Mucosa of descending colon (tissue), 3 donors: ENCODE measurements around the gene BDP1. TPM values are rescaled to one million over a fixed set of nuclear protein-coding genes. Genes with fewer than 3 reads are reported as not detected.

Source experiments
- ATAC-seq: fragments of 200-7000 bp; cut with Tn5 transposase; one replicate; pipeline ENCODE4 v1.9.1; 2020; ENCODE audit warnings: mild to moderate bottlenecking, moderate library complexity
- DNase-seq, 3 donors: peaks; one replicate each; pipeline ENCODE4 v3.0.0-alpha.2; 2020
- H3K36me3 ChIP-seq: fragments of 200-600 bp; one replicate; pipeline ENCODE4 v1.8.0; 2021; ENCODE audit warnings: low read depth, mild to moderate bottlenecking
- H3K4me1 ChIP-seq: fragments of 200-600 bp; one replicate; pipeline ENCODE4 v1.8.0; 2021; ENCODE audit warnings: low read depth, mild to moderate bottlenecking
- H3K4me3 ChIP-seq: fragments of 200-600 bp; one replicate; pipeline ENCODE4 v1.8.0; 2021; ENCODE audit warnings: mild to moderate bottlenecking
- H3K9me3 ChIP-seq: fragments of 200-600 bp; one replicate; pipeline ENCODE4 v1.8.0; 2021; ENCODE audit warnings: mild to moderate bottlenecking
- intact Hi-C, 2 donors: fragments of 100-400 bp; cut with DNase I in 1 of 2; cut with micrococcal nuclease in 1 of 2; formaldehyde crosslinking; loops; one replicate each; pipeline versions ENCODE4 v1.11.0 to v1.11.1; 2022; cut with DNase I, micrococcal nuclease
- total RNA-seq, 3 donors: library from RNA; stranded (reverse); fragmentation: NEBNext Ultra II Directional in 2 of 3; extraction: Animal tissue kit (Norgen Biotek cat#: 25700) in 2 of 3; gene quantifications; one replicate each; pipeline versions ENCODE4 v1.2.1 to v1.2.4, GENCODE V29; 2021 to 2023
- TF ChIP-seq, protein P1 (sequence below): fragments of 200-600 bp; IDR thresholded peaks from one replicate; pipeline ENCODE4 v1.8.0; 2022; ENCODE audit warnings: antibody characterized with exemption, mild to moderate bottlenecking
- donor health status: DM: no; HTN: no; CAD: no; lungs with moderate emphysema.
- donor health status: DM: no; HTN: no; CAD: no.
- donor health status: DM: no; HTN: yes; CAD: no.

Gene BDP1
- total RNA-seq, 3 donors from 2014 or later, result 20.0 to 28.7 (median 23.9) TPM

DNA sequence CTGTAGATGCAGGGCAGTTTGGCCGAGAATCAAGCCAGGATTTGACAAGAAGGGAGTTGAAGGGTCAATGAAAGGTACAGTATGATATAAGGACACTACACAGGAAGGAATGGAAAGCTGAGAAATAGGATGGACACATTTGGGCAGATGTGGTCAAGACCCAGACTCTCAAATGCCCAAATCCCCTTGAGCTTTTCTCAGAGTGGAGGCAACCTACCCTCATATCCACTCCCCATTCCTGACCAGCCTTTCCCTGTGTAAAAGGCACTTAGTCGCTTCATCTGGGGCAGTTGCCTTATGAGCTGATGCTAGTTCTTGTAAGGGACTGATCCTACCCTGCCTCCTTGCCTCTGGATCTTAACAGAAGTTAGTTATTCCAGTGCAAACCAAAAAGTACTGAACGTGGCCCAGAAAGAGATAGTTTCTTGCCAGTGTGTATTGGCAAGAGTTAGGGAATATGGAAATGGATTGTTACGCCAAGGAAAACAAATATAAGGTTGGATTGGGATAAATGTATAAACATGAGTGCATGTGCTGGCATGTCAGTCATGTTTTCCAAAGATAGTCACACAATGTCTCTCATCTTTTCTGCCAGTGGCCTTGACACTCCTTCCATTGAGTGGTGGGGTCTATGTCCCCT, 127.6 kb downstream of the BDP1 start:
- Histone ChIP-seq H3K9me3 (no peaks in the 10 kb centered on the region), H3K4me1 (no peaks in the 10 kb centered on the region), H3K4me3 (no peak overlapping the region), H3K36me3 (no peaks in the 10 kb centered on the region)
- TF ChIP-seq, protein P1, sequence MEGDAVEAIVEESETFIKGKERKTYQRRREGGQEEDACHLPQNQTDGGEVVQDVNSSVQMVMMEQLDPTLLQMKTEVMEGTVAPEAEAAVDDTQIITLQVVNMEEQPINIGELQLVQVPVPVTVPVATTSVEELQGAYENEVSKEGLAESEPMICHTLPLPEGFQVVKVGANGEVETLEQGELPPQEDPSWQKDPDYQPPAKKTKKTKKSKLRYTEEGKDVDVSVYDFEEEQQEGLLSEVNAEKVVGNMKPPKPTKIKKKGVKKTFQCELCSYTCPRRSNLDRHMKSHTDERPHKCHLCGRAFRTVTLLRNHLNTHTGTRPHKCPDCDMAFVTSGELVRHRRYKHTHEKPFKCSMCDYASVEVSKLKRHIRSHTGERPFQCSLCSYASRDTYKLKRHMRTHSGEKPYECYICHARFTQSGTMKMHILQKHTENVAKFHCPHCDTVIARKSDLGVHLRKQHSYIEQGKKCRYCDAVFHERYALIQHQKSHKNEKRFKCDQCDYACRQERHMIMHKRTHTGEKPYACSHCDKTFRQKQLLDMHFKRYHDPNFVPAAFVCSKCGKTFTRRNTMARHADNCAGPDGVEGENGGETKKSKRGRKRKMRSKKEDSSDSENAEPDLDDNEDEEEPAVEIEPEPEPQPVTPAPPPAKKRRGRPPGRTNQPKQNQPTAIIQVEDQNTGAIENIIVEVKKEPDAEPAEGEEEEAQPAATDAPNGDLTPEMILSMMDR, result no peak
- intact Hi-C loops, result no loop called here
- DNase-seq, result no peak
- no peak for ATAC-seq

DNA sequence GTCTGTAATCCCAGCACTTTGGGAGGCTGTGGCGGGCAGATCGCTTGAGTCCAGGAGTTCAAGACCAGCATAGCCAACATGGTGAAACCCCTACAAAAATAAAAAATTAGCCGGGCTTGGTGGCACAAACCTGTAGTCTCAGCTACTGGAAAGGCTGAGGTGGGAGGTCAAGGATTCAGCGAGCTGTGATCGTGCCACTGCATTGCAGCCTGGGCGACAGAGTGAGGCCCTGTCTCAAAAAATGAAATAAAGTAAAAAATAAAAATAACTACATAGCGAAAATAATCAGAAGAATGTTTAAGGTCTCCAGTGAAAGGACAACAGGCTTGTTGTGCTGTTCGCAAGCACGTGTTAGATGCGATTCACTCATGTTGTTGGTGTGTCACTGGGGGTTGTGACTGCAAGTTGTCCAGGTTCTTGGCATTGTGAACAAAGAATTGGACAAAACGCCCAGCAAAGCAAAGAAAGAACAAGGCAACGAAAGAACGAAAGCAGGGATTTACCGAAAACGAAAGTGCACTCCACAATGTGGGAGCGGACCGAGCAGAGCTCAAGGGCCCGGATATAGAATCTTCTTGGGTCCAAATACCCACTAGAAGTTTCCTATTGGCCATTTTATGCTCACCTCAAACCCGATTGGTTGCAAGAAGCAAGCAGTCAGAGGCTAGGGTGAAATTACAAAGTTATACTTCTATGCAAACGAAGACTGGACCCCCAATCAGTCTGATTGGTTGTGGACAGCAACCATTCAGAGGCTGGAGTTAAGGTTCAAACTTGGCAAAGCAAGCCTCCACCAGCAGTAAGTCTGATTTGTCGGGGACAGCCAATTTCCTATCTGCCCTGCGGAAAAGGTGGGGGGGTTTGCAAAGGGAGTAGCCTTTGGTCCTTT, 130.8 kb downstream of the BDP1 start:
- TF ChIP-seq, protein P1, result no peak
- no peaks in the 10 kb centered on the region for H3K36me3 ChIP-seq
- peak overlapping the region; percentile 65 for H3K4me3 ChIP-seq
- no peaks in the 10 kb centered on the region for H3K9me3 ChIP-seq
- intact Hi-C loops, result no loop called here
- H3K4me1 ChIP-seq, result peaks cover 8% of the 10 kb centered on the region
- ATAC-seq, result no peak
- DNase-seq, result peak in 1 of 3 donors; percentile 14

DNA sequence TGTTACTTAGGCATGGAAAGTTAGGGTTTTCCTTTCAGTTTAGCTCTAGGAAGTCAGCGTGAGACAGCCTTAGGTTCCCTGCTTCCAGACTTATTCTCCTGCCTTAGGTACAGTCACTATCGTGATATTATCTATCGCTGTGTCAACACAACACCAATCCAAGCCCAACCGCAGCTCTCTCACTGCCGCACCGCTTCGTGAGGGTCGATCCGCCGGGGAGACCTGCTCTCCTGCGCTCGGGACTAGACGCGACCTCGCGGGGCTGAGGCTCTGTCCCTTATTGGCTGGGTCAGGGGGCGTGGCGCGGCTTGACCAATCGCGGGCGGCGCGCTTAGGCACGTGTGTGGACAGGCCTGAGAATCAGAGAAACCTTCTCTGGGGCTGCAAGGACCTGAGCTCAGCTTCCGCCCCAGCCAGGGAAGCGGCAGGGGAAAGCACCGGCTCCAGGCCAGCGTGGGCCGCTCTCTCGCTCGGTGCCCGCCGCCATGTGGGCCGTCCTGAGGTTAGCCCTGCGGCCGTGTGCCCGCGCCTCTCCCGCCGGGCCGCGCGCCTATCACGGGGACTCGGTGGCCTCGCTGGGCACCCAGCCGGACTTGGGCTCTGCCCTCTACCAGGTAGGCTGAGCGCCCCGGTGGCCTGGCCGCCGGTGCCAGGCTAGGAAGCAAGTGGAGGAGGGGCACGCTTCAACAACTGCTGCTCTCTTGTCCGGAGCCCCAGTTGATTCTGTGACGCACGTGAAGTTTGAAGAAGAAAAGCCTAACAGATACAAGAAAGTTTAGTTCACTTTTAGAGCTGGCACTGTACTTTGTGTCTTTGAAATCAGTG, 131.7 kb downstream of the BDP1 start, which contains the start of gene MCCC2:
Gene MCCC2, plus strand, starts transcription at position 400 of the 825 bp plus-strand sequence. Its CDS starts 86 bp downstream, at position 486.
- H3K9me3 ChIP-seq, result no peaks in the 10 kb centered on the region
- H3K36me3 ChIP-seq, result no peaks in the 10 kb centered on the region
- intact Hi-C loops, result no loop called here
- peak; percentile 100 for ATAC-seq
- peak; percentile 98 to 99 (median 99) for DNase-seq
- H3K4me1 ChIP-seq, result peaks cover 8% of the 10 kb centered on the region
- TF ChIP-seq, protein P1, result no peak
- peak within 1 kb of the TSS; percentile 65 for H3K4me3 ChIP-seq

DNA sequence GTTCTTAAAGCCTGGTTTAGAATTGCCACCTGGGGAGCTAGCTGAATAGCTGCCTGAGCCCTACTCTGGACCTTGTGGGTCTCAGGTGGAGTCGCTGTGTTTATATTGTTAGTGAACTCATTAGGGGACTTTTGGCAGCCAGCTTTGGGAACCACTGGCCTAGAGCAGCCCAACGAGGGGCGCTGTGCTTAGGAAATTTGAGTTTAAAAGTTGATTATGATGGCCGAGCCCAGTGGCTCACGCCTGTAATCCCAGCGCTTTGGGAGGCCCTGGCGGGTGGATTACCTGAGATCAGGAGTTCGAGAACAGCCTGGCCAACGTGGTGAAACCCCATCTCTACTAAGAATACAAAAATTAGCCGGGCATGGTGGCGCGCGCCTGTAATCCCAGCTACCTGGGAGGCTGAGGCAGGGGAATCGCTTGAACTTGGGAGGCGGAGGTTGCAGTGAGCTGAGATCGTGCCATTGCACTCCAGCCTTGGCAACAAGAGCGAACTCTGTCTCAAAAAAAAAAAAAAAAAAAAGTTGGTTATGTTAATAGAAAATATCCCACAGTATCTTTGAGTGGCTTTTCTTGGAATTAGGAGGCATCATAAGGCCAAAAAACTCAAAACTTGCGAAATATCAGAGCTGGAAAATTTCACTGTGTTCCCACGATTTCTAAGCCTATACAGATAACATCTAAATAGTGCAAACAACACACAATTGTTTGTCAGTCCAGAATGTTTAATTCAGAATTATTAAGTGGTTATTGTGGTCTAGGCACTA, 132.5 kb downstream of the BDP1 start:
- Histone ChIP-seq H3K9me3 (no peaks in the 10 kb centered on the region), H3K4me3 (peak overlapping the region; percentile 65), H3K36me3 (no peaks in the 10 kb centered on the region), H3K4me1 (peaks cover 8% of the 10 kb centered on the region)
- intact Hi-C loops, result no loop called here
- ATAC-seq, result peak; percentile 16
- TF ChIP-seq, protein P1, result no peak
- peak in 1 of 3 donors; percentile 35 for DNase-seq

DNA sequence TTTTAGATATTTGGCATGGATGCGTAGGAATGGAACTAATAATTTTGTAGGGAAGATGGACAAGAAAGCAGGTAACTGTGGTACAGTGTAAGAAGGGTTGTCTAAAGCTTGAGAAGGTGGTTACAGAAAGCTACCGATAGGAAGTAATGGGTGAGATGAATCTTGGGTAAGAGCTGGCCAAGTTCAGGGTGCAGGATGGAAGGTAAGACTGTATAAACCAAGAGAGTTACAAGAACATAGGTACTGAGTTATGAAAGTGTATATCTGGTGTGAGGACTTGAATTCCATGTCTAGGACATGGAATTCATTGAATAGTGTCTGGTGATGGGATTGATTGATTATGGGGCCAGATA, 133.1 kb downstream of the BDP1 start:
- H3K4me1 ChIP-seq, result peaks cover 8% of the 10 kb centered on the region
- DNase-seq (no peak), ATAC-seq (no peak)
- TF ChIP-seq, protein P1, result no peak
- intact Hi-C loops, result no loop called here
- no peaks in the 10 kb centered on the region for H3K9me3 ChIP-seq
- no peaks in the 10 kb centered on the region for H3K36me3 ChIP-seq
- no peak overlapping the region for H3K4me3 ChIP-seq
